GM12891 (cell line): ENCODE data around the gene VPS35L.

Experiments
- PAX5 ChIP-seq: IDR thresholded peaks from 2 replicates; pipeline ENCODE4 v1.6.1; 2011; ENCODE audit warnings: low read length, moderate library complexity, mild to moderate bottlenecking; ENCODE audit not compliant: insufficient read depth, severe bottlenecking
- POLR2A ChIP-seq: IDR thresholded peaks from 2 replicates; pipeline ENCODE4 v1.6.1; 2011; ENCODE audit warnings: low read depth, low read length, control low read depth

- TF ChIP-seq POLR2A (no peak), PAX5 (no peak)
Measured at GRCh38 chr16:19549673-19550072, 5.8 kb upstream of the VPS35L start.
